NAMALWA (cell line): Measurements from ENCODE around the gene TNFSF10.

Experiments used
- DNase-seq: peaks from one replicate; pipeline ENCODE4 v3.0.0-alpha.2; 2015; ENCODE audit warnings: low spot score

Gene TNFSF10

GRCh38 chr3:172516318-172517214, 6.7 kb downstream of the TNFSF10 start:
- DNase-seq, result no peak

DNA sequence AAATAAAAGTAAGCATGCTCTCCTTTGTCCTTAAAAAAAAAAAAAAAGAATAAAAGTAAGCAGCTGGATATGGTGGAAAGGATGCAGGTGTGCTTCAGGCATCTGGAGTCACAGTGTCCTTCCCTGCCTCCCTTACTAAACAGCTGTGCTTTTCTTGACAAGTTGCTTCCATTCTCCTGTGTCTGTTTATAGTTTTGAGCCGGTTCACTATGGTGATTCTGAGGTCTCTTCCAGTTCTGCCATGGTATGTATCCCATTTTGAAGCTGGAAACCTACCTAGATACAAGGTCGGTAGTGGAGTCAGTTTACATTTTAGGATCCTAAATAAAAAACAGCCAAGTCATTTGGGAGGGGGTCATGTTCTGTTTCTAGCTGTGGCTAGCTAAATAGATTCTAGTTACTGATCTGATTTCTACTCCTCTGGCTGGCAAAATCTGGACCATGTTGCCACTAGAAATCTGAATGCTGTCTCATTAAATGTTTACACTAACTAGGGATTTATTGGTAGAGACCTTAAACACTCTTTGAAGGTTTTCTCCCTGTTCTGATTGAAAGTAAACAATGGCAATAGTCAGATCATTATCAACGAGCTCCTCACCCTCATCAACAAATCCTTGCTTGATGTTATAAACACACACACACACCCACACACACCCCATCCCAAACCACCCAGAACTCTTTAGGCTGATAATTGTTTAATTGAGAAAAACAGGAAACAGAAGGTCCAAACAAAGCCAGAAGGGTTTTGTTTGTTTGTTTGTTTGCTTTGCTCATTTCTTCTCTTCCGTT, 7.9 kb downstream of the TNFSF10 start:
- DNase-seq, result no peak

- DNase-seq, result no peak
These were observed 8.6 kb downstream of the TNFSF10 start for GRCh38 chr3:172514678-172515077.

GRCh38 chr3:172513488-172513887, 9.7 kb downstream of the TNFSF10 start:
- DNase-seq, result no peak

DNA sequence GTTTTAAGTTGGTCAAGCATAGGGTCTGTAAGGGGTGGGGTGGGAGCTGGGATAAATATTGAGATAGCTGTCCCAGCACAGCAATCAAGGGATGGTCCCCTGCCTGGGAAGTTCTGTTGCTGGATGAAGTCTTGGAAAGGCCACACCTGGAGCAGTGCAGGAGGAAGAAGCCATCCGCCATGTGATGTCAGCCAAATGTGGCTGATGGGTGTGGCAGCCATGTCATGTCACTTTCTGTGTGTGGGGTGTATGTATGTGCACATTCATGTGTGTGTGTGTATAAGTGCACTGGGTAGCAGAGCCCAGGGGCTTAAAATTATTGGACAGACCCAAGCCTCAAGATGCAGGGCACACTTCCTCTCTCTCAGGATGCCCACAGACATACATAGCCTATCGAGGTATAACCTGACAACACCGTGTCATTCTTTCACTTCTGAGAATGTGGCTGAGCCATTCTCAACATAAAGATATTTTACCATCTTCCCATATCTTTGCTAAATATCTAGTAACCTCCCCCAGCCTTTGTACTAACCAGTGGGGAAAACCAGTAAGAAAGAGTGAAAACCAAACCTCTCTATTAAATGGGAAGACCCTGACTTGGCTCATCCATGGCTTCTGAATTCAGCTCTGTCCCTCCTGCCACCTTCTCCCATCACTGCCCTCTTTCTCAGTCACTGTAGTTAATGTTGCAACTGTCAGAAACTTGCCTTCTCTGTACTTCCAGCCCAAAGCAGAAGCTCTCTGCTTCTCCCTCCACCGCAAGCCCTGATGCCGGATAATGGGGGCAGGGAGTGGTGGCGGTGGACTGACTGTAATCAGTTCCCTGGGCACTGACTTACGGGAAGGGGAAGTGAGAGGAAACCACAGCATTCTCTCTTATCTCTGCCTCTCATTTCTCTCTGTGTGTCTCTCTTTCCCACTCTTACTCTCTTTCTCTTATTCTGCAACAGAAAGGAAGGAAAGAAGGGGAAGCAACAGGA, 11.2 kb downstream of the TNFSF10 start:
- DNase-seq, result no peak

- DNase-seq, result no peak
These were observed 17.1 kb downstream of the TNFSF10 start for GRCh38 chr3:172506094-172506493.

DNA sequence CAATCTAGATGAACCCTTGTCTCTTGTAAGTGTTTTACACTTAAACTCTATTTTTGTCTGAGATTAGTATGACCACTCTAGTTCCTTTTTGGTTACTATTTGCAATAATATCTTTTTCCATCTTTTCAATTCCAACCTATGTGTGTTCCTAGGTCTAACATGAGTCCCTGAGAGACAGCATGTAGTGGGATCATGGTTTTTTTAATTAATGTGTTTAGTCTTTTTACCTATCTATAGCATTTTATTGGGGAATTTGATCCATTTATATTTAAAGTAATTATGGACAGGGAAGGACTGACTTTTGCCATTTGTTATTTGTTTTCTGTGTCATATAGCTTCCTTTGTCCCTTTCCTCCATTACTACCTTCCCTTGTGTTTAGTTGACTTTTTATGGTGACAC, 21.7 kb downstream of the TNFSF10 start:
- DNase-seq, result no peak

DNA sequence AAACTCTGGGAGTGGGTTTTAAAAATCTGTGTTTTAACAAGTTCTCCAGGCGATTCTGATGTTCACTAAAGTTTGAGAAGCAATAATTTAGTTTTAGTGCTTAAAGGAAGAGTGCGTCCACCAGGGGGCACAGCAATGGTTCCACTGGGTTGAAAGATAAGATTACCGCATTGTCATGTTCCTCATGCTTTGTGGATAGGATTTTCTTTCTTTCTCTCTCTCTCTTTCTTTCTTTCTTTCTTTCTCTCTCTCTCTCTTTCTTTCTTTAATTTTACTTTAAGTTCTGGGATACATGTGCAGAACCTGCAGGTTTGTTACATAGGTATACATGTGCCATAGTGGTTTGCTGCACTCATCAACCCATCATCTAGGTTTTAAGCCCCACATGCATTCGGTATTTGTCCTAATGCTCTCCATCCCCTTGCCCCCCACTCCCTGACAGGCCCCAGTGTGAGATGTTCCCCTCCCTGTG, 33.0 kb downstream of the TNFSF10 start:
- DNase-seq, result peak; percentile 81

DNA sequence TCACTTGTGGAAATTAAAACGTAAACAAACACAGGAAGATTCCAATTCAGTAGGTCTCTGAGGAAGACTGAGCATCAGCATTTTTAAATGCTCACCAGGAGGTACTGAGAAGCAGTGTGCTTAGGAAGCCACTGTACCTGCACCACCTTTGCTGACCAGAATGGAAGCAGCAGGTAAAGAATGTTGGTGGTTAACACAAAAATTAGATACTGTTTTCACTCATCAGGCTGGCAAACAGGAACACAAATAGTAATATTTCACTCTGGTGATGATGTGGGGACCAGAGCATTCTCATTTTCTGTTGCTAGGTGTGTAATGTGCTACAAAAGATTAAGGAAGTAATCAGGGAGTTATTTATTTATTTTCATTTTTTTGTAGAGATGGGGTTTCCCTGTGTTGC, 45.1 kb downstream of the TNFSF10 start:
- DNase-seq, result no peak

DNA sequence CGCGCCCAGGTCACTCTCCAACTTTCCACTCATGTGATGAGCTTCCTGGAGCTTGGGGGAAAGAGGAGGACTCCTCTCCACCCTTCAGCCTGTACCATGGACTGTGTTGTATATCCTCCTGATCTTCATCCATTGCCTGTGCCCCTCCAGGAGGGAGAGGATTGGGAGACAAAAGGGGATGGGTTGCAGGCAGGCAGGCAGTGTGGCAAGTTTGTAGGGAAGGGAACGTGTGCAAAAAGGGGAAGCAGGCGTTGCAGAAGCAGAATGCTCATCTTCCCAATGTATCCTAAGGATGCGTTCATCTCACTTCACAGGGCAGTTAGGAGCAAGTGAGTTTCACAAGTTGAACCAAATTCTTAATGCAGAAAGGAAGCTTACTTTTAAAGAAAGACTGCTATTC, 46.9 kb downstream of the TNFSF10 start:
- DNase-seq, result no peak

- no peak for DNase-seq
These were observed 47.5 kb downstream of the TNFSF10 start for GRCh38 chr3:172475703-172476102.

GRCh38 chr3:172471903-172472302, 51.3 kb downstream of the TNFSF10 start:
- DNase-seq, result no peak

- no peak for DNase-seq
These were observed 52.6 kb downstream of the TNFSF10 start for GRCh38 chr3:172470588-172470987.

- DNase-seq, result no peak
These were observed 55.9 kb downstream of the TNFSF10 start for GRCh38 chr3:172467170-172467824.

DNA sequence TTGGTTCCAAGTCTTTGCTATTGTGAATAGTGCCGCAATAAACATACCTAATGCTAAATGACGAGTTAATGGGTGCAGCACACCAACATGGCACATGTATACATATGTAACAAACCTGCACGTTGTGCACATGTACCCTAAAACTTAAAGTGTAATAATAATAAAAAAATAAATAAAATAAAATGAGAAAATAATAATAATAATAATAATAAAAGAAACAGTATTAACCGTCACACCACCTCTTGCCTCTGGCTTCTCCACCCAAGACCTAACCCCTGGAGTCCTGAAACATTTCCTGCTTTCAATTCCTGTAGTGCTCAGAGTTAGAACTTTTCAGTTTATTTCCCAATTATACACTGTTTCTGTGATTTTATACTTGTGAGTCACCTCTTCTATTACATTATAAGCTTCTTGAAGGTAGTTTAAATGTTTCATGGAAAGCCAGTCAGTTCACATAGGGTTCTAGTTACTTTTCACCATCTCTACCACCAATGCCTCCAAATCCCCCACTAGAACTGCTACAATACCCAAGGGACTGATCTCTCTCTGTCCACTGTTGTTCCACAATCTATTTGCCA, 56.6 kb downstream of the TNFSF10 start:
- no peak for DNase-seq

GRCh38 chr3:172465281-172465680, 57.9 kb downstream of the TNFSF10 start:
- no peak for DNase-seq

DNA sequence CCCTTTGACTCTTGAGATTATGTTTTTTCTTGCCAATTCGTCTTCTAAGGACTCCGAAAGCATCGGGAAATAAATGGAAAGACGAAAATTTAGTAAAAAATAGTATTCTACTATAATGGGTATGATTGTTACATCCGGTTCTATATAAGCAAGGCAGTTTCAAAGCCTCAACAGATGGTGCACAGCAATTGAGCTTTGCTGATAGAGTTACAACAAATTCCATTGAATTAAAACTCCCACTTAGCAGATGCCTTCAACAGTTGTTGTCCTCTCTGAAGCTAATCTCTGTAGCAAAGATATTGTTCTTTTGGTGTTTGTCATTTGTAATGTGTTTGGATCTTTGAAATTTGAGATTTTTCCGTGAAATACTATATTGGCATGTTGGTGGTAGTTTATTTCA, 58.9 kb downstream of the TNFSF10 start:
- no peak for DNase-seq

- peak; percentile 68 for DNase-seq
These were observed 61.6 kb downstream of the TNFSF10 start for GRCh38 chr3:172461530-172462138.

- DNase-seq, result no peak
These were observed 66.8 kb downstream of the TNFSF10 start for GRCh38 chr3:172456404-172456803.
